GM12874 (cell line): ENCODE data around the gene MISP.
A peak's percentile ranks its signal among the peaks of the same experiment; 100 is the strongest.

ENCODE experiments used
- TF ChIP-seq, protein P1 (sequence below): IDR thresholded peaks from 2 replicates; pipeline ENCODE4 v1.5.1; 2011; ENCODE audit warnings: low read depth, mild to moderate bottlenecking, control low read depth, low read length, moderate library complexity; ENCODE audit not compliant: insufficient read depth

MISP gene

DNA sequence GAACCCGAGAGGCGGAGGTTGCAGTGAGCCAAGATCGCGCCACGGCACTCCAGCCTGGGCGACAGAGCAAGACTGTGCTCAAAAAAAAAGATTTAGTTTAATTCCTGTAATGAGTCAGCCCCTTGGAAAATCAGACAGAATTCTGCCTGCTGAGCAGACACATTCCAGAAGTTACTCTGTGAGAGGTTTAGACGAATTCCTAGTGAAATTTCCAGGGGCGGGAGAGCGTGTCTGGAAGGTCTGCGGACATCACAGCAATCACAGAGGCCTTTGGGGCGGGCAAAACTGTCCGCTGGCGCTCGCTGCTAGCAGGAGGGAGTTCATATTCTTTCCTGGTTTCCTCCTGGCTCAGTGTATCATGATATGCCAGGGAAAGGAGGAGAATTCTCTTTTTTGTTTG lies 17.5 kb downstream of the MISP start:
- TF ChIP-seq, protein P1, sequence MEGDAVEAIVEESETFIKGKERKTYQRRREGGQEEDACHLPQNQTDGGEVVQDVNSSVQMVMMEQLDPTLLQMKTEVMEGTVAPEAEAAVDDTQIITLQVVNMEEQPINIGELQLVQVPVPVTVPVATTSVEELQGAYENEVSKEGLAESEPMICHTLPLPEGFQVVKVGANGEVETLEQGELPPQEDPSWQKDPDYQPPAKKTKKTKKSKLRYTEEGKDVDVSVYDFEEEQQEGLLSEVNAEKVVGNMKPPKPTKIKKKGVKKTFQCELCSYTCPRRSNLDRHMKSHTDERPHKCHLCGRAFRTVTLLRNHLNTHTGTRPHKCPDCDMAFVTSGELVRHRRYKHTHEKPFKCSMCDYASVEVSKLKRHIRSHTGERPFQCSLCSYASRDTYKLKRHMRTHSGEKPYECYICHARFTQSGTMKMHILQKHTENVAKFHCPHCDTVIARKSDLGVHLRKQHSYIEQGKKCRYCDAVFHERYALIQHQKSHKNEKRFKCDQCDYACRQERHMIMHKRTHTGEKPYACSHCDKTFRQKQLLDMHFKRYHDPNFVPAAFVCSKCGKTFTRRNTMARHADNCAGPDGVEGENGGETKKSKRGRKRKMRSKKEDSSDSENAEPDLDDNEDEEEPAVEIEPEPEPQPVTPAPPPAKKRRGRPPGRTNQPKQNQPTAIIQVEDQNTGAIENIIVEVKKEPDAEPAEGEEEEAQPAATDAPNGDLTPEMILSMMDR = no peak

DNA sequence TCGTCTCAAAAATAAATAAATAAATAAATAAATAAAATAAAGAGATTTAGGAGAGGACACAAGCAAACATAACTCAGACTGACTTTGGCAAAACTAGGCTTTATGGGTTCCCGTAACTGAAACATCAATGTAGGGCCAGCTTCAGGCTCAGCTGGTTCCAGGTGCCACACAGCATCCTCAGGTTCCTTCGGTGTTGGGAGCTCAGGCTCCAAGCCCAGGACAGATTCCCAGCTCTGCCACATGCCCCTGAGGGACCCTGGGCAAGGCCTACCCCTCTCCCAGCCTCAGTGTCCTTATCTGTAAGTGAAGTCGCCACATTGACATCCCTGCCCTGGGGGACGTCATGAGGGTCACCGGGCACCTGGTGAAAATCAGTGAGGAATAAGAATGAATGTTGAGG lies 18.7 kb downstream of the MISP start:
- TF ChIP-seq, protein P1 = no peak

DNA sequence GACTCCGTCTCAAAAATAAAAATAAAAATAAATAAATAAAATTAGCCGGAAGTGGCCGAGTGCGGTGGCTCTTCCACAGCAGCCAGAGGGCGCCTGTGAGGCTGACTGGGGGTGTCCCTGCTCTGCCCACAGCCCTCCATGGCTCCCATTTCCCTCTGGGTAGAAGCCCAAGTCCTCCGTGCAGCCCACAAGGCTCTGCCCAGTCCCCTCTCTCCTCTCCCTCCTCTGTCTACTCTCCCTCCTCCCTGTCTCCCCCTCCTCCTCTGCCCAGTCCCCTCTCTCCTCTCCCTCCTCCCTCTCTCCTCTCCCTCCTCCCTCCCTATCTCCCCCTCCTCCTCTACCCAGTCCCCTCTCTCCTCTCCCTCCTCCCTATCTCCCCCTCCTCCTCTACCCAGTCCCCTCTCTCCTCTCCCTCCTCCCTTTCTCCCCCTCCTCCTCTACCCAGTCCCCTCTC lies 20.4 kb downstream of the MISP start:
- TF ChIP-seq, protein P1 = peak; percentile 63

DNA sequence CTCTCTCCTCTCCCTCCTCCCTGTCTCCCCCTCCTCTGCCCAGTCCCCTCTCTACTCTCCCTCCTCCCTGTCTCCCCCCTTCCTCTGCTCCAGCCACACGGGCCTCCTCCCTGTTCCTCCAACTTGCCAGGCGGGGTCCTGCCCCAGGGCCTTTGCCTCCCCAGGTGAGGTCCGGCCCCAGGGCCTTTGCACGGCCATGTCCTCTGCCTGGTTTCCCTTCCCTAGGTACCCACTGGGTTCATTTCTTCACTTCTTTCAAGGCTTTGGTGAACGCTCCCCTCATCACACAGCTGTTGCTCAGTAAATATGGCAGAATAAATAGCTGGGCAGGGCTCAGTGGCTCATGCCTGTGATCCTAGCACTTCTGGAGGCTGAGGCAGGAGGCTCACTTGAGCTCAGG lies 21.2 kb downstream of the MISP start:
- TF ChIP-seq, protein P1 = no peak

DNA sequence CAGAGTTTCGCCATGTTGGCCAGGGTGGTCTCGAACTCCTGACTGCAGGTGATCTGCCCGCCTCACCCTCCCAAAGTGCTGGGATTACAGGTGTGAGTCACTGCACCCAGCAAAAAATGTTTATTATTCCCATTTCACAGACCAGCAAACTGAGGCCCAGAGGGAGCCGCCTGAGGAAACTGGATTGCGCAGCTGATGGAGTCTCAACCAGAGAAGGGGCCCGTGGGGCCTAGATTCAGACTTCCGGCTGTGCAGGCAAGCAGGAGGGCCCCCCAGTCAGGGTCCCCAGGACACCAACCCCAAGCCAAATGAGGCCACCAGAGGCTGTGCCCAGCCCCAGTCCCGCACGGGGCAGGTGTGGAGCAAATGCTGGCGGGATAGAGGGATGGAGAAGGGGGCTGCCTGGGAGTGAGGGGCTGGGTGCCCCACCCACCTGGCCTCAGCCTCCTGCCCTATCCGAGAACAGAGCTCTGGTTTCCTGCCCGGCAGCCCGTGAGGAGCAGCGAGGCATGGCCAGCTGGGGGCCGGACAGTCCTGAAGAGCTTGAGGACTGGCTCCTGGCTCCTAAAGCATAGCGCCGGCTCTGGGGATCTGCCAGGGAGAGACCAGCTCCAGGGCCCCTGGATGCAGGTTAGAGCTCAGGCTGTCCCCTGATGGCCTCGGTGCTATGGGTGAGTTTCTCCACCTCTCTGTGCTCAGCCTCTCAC lies 22.0 kb downstream of the MISP start:
- TF ChIP-seq, protein P1 = no peak

DNA sequence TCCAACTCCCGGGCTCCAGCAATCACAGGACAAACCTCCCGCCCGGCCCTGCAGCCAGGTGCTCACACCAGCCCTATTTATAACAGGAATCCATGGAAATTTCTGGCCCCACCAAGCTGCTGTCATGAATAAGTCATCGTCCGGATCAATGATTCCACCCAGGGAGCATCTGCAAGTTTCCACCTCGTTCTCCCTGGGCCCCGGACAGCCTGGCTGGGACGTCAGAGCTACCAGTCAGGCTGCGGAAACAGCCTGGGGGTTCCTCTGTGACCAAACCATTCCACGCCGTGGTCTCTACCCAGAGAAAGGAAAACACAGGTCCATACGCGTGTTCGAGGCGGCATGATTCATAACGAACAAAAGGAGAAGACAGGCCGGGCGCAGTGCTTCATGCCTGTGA lies 25.6 kb downstream of the MISP start:
- TF ChIP-seq, protein P1 = no peak

DNA sequence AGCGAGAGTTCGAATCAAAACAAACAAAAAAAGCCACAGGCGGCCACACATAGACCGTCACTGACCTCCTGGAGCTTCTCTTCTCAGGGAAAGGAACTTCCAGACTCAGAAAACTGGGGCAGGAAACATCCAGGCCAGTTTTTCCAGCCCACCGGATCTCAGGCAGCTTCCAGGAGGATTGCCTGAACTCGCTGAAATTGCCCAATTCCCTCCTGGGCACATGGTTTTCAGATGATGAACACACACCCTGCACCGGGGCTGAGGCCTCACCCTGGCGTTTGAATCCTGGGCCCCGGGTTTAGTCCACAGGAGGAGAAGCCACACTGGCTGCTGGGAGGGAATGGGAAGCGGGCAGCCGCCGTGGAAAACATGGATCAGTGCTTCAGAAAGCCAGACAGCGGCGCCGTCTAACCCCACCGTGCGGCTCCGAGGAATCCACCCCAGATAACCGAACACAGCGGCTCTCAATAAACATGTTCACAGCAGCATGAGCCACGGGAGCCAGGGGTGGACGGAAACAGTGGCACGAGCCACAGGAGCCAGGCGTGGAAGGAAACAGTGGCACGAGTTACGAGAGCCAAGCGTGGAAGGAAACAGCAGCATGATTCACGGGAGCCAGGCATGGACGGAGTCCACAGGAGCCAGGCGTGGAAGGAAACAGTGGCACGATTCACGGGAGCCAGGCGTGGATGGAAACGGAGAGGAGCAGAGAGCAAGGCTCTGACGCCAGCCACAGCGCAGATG lies 28.2 kb downstream of the MISP start:
- TF ChIP-seq, protein P1 = no peak
